ENCODE measurements around the gene ENOX1.

DNA sequence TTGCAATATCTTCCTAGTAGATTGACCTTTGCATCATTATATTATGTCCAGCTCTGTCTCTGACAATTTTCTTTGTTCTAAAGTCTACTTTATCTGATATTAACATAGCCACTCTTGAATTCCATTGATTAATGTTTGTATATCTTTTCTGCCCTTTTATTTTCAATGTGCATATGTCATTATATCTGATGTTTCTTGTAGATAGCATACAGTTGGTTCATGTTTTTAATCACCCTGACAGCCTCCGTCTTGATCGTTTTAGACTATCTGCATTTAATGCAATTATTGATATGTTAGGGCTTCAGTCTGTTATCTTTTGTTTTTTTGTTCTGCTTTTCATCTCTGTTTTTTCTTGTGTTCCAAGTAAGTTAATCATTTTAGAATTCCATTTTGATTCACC lies 159.8 kb downstream of the ENOX1 start:
- TF ChIP-seq, protein P1, sequence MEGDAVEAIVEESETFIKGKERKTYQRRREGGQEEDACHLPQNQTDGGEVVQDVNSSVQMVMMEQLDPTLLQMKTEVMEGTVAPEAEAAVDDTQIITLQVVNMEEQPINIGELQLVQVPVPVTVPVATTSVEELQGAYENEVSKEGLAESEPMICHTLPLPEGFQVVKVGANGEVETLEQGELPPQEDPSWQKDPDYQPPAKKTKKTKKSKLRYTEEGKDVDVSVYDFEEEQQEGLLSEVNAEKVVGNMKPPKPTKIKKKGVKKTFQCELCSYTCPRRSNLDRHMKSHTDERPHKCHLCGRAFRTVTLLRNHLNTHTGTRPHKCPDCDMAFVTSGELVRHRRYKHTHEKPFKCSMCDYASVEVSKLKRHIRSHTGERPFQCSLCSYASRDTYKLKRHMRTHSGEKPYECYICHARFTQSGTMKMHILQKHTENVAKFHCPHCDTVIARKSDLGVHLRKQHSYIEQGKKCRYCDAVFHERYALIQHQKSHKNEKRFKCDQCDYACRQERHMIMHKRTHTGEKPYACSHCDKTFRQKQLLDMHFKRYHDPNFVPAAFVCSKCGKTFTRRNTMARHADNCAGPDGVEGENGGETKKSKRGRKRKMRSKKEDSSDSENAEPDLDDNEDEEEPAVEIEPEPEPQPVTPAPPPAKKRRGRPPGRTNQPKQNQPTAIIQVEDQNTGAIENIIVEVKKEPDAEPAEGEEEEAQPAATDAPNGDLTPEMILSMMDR (conservative IDR thresholded peaks at IDR 0.05): no peak
- TF ChIP-seq ZFX (IDR thresholded peaks at IDR 0.05): no peak

Data from C4-2B (cell line).